Heart left ventricle (tissue), 16 donors: ENCODE measurements around the gene RIOX2. TPM values are rescaled to one million over a fixed set of nuclear protein-coding genes. Genes with fewer than 3 reads are reported as not detected.

Source experiments
- ATAC-seq, 4 donors: fragments of 200-7000 bp; cut with Tn5 transposase; one replicate each; pipeline ENCODE4 v1.9.1; 2020 to 2022; ENCODE audit warnings: moderate library complexity in 4 of 4, mild to moderate bottlenecking in 3 of 4, moderate number of reproducible peaks in 1 of 4
- DNase-seq, 5 donors: peaks; one replicate each; pipeline ENCODE4 v3.0.0-alpha.2; 2020
- H3K27ac ChIP-seq, 12 donors: fragments of 200-600 bp; sonication (generic) in 4 of 12; one replicate each; pipeline versions ENCODE4 v1.5.0 to v1.8.0; 2016 to 2022; ENCODE audit warnings: mild to moderate bottlenecking in 2 of 12
- H3K27me3 ChIP-seq, 9 donors: fragments of 200-600 bp; sonication (generic) in 2 of 9; one replicate each; pipeline versions ENCODE4 v1.5.1 to v1.8.0; 2016 to 2022; ENCODE audit warnings: mild to moderate bottlenecking in 3 of 9
- H3K36me3 ChIP-seq, 9 donors: fragments of 200-600 bp; sonication (generic) in 2 of 9; one replicate each; pipeline versions ENCODE4 v1.5.0 to v1.8.0; 2018 to 2022; ENCODE audit warnings: mild to moderate bottlenecking in 2 of 9
- H3K4me1 ChIP-seq, 12 donors: fragments of 200-600 bp; sonication (generic) in 4 of 12; one replicate each; pipeline versions ENCODE4 v1.5.0 to v1.8.0; 2016 to 2022; ENCODE audit warnings: mild to moderate bottlenecking in 3 of 12
- H3K4me3 ChIP-seq, 12 donors: fragments of 200-600 bp; sonication (generic) in 4 of 12; one replicate each; pipeline versions ENCODE4 v1.5.0 to v1.8.0; 2017 to 2022; ENCODE audit warnings: mild to moderate bottlenecking in 9 of 12, moderate library complexity in 4 of 12
- H3K9me3 ChIP-seq, 12 donors: fragments of 200-600 bp; sonication (generic) in 4 of 12; one replicate each; pipeline versions ENCODE4 v1.5.0 to v1.8.0; 2016 to 2022; ENCODE audit warnings: mild to moderate bottlenecking in 1 of 12
- POLR2A ChIP-seq, 2 donors: fragments of 450-650 bp; IDR thresholded peaks; one replicate each; pipeline ENCODE4 v1.6.1; 2017; ENCODE audit warnings: antibody characterized with exemption in 2 of 2, mild to moderate bottlenecking in 2 of 2, moderate library complexity in 2 of 2
- WGBS, 4 donors: extraction: QIAGEN DNeasy Blood & Tissue Kit in 2 of 4; methylation state at CpG; one replicate each; pipeline versions ENCODE4 v1.1.5 to v1.1.7; 2013 to 2018; 5-methylcytosine and 5-hydroxymethylcytosine counted together
- intact Hi-C, 10 donors: fragments of 100-400 bp; cut with DNase I; formaldehyde crosslinking; loops; one replicate each; pipeline versions ENCODE4 v1.11.1 to v1.14.2; 2022
- polyA plus RNA-seq, 2 donors: library from polyadenylated mRNA; stranded (reverse); fragments of 200-250 nt; gene quantifications; one replicate each; pipeline ENCODE4 v1.2.3, GENCODE V29; 2013
- total RNA-seq, 9 donors: library from RNA; depleted of rRNA in 2 of 9; stranded (reverse); fragments of >200 nt in 2 of 9; fragmentation: NEBNext Ultra II Directional in 3 of 9; extraction: Animal tissue kit (Norgen Biotek cat#: 25700) in 3 of 9; gene quantifications; one replicate each; pipeline versions ENCODE4 v1.1.0 to v1.2.4, GENCODE V29; 2016 to 2023
- TF ChIP-seq, protein P1 (sequence below), 12 donors: fragments of 200-600 bp; sonication (generic) in 4 of 12; IDR thresholded peaks; one replicate each; pipeline versions ENCODE4 v1.5.0 to v1.8.0; 2018 to 2022; ENCODE audit warnings: antibody characterized with exemption in 12 of 12, mild to moderate bottlenecking in 5 of 12
- donor health status: ischemic (EF 13 %, LVEDD 7.1; RV severe dilation, severe dysfunction).
- donor health status: healthy with polysubstance abuse.
- donor health status: DM: no; HTN: yes; CAD: no.
- donor health status: DM: no; HTN: no; CAD: no.
- donor health status: ischemic (EF 25% LVEDD 6.9; RV normal size, moderate dysfunction).
- donor health status: ischemic (EF 25% LVEDD 5.7; RV mildly dilated, moderate dysfunction).
- donor health status: healthy.
- donor health status: DM: yes; HTN: yes; CAD: no.
- donor health status: ischemic (EF 35%, LVEDD 5.7; RV mildly dilated, moderate dysfunction).
- donor health status: nonischemic (EF 11% LVEDD 7.7; RV severe dilation, severe dysfunction).
- donor health status: DM: yes; HTN: yes; CAD: no.
- donor health status: PGD.
- donor health status: ischemic (EF 29% LVEDD 5.4; RV normal size, mild dysfunction).
- donor health status: nonischemic (EF 23%, LVEDD 6.1; RV moderate dilation, normal function).

Gene RIOX2
- total and polyA plus RNA-seq, 11 donors, result 8.9 to 15.9 (median 12.1) TPM

DNA sequence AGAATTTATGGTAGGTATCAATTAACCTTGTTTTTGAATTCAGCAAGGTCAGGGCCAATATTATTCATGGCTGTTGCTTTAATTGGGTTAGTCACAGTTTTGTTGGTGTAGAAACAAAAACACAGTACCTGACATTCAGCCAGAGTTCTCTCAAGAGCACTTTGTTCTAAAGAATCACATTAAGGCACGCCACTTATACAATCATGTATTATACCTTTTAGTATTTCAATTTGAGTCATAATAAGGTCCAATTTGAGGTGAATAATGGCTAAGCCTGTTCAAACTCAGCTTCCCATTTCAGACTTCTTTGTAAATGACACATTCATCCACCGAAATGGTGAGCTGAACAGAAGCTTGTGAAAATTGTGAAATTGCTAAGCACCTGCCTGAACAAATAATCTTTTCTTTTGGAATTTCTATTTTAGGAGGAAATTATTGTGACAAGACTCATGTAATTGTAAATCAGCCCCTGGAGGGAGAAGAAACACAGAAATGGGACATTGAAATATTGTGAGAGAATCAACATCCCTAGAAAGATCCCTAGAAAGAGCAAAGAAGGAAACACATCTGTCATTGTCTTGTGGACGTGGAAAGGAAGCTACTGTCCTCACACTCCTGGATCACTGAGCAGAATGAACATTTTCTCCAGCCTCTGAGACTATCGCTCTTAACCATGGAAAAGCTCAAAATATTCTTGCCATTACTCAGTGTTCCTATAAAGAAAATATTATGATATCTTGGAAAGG lies 29.3 kb downstream of the RIOX2 start:
- no peaks in the 10 kb centered on the region for H3K4me1 ChIP-seq
- intact Hi-C loops, result loop anchor here in 4 of 10 donors (5.0 to 10.0 kb wide), 2 partner anchors 146 to 148 kb away; no protein-coding TSS in a partner anchor
- no peak overlapping the region for H3K27ac ChIP-seq
- H3K9me3 ChIP-seq, result no peaks in the 10 kb centered on the region
- no peak overlapping the region for H3K4me3 ChIP-seq
- no peak for DNase-seq
- no peaks in the 10 kb centered on the region for H3K27me3 ChIP-seq
- no peak for TF ChIP-seq POLR2A (IDR thresholded peaks at IDR 0.05)
- TF ChIP-seq, protein P1, sequence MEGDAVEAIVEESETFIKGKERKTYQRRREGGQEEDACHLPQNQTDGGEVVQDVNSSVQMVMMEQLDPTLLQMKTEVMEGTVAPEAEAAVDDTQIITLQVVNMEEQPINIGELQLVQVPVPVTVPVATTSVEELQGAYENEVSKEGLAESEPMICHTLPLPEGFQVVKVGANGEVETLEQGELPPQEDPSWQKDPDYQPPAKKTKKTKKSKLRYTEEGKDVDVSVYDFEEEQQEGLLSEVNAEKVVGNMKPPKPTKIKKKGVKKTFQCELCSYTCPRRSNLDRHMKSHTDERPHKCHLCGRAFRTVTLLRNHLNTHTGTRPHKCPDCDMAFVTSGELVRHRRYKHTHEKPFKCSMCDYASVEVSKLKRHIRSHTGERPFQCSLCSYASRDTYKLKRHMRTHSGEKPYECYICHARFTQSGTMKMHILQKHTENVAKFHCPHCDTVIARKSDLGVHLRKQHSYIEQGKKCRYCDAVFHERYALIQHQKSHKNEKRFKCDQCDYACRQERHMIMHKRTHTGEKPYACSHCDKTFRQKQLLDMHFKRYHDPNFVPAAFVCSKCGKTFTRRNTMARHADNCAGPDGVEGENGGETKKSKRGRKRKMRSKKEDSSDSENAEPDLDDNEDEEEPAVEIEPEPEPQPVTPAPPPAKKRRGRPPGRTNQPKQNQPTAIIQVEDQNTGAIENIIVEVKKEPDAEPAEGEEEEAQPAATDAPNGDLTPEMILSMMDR (IDR thresholded peaks at IDR 0.05), result no peak
- 80 to 88% (median 80%) methylated on average over 4 of the region's 4 CpGs for WGBS, 4 donors
- no peak for ATAC-seq
- peaks cover 0 to 100% (median 94%) of the 10 kb centered on the region in 9 donors for H3K36me3 ChIP-seq

DNA sequence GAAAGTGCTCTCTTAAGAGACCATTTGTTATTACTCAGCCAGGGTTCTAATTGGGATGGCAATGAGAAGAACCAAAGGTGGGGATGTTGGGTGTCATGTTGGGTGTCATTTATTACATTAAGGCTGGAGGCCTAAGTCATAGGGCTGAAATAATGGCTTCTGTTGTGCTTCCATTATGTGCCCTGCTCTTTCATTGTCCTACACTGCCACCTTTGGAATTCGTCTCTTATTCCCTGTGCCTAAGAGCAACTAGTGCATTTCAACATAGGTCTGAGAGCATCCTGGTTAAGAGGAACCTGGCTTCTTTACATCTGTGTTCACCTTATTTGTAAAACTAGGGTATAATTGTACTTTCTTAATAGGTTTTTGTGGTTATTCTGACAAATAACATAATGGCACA lies 32.2 kb downstream of the RIOX2 start:
- Histone ChIP-seq H3K36me3 (peaks cover 0 to 100% (median 89%) of the 10 kb centered on the region in 9 donors), H3K27me3 (no peaks in the 10 kb centered on the region)
- 56 to 67% (median 65%) methylated on average over 1 of the region's 1 CpG for WGBS, 4 donors

DNA sequence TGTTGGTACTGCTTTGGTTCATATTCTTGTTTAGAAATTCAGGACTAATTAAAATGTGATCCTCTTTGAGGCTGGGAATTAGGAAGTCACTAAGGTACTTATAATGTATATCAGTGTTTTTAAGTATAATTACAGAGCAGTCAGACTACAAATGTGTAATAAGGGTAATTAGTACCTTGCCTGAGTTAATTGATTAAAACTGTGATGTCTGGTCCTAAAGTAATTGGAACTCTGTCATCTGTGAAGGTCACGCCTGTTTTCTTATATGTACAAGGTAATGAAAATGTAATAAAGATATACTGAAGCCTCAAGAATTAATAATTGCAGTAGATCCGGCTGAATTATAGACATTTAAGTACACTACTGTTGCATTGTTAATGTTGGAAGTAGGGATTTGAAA lies 32.8 kb downstream of the RIOX2 start:
- no peak overlapping the region for H3K4me3 ChIP-seq
- H3K27ac ChIP-seq, result no peak overlapping the region
- TF ChIP-seq POLR2A (IDR thresholded peaks at IDR 0.05), result no peak
- TF ChIP-seq, protein P1 (IDR thresholded peaks at IDR 0.05), result no peak
- no peak for ATAC-seq
- DNase-seq, result no peak
- 92 to 98% (median 94%) methylated on average over 2 of the region's 2 CpGs for WGBS, 4 donors
- no peaks in the 10 kb centered on the region for H3K4me1 ChIP-seq
- peaks cover 0 to 100% (median 86%) of the 10 kb centered on the region in 9 donors for H3K36me3 ChIP-seq
- intact Hi-C loops, result loop anchor here in 4 of 10 donors (2.0 to 10.0 kb wide), 3 partner anchors 115 to 147 kb away; partner anchors contain the start of gene CRYBG3 (in 2 of the 4)
- no peaks in the 10 kb centered on the region for H3K9me3 ChIP-seq
- no peaks in the 10 kb centered on the region for H3K27me3 ChIP-seq

More for the DNA sequence above, 32.2 kb downstream of the RIOX2 start:
- Histone ChIP-seq H3K4me3 (no peak overlapping the region), H3K9me3 (no peaks in the 10 kb centered on the region), H3K27ac (no peak overlapping the region), H3K4me1 (no peaks in the 10 kb centered on the region)
- DNase-seq (no peak), ATAC-seq (no peak)
- TF ChIP-seq, protein P1 (IDR thresholded peaks at IDR 0.05), result peak in 7 of 12 donors; percentile 5 to 42 (median 33)
- TF ChIP-seq POLR2A (IDR thresholded peaks at IDR 0.05), result no peak
- intact Hi-C loops, result loop anchor here in 5 of 10 donors (2.0 to 10.0 kb wide), 3 partner anchors 143 to 147 kb away; no protein-coding TSS in a partner anchor

DNA sequence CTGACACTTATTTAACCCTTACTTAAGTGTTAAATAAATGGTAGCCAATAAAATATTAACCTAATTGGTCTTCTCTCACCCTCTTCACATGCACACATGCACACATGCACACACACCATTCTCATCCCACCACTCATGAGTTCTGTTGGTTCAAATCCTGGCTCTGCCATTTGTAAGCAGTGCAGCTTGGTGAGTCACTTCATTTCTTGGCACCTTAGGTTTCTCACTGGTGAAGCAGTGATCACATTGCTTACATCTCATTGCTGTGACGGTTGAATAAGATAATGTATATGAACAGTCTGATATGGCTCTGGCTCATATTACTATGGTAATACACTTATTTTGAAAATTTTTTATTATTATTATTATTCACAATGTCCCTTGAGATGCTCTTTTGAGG lies 33.8 kb downstream of the RIOX2 start:
- 91 to 96% (median 95%) methylated on average over 1 of the region's 1 CpG for WGBS, 4 donors
- no peak overlapping the region for H3K4me3 ChIP-seq
- ATAC-seq (no peak), DNase-seq (no peak)
- no peaks in the 10 kb centered on the region for H3K27me3 ChIP-seq
- TF ChIP-seq, protein P1 (IDR thresholded peaks at IDR 0.05), result no peak
- no peak for TF ChIP-seq POLR2A (IDR thresholded peaks at IDR 0.05)
- H3K4me1 ChIP-seq, result peaks cover 0 to under 1% (median 0%) of the 10 kb centered on the region in 12 donors
- H3K9me3 ChIP-seq, result no peaks in the 10 kb centered on the region
- intact Hi-C loops, result loop anchor here in 4 of 10 donors (2.0 to 10.0 kb wide), 3 partner anchors 114 to 146 kb away; partner anchors contain the start of gene CRYBG3 (in 2 of the 4)
- H3K36me3 ChIP-seq, result peaks cover 0 to 100% (median 83%) of the 10 kb centered on the region in 9 donors
- no peak overlapping the region for H3K27ac ChIP-seq
